Spinal cord (tissue), 10 donors: ENCODE data around the gene KAT14. TPM values are rescaled to one million over a fixed set of nuclear protein-coding genes. Genes with fewer than 3 reads are reported as not detected.
A peak's percentile ranks its signal among the peaks of the same experiment; 100 is the strongest.

Experiments used
- DNase-seq, 6 donors: peaks; one replicate each; pipeline versions ENCODE4 v3.0.0 to v3.0.0-alpha.2; 2013 to 2015; ENCODE audit warnings: low spot score in 6 of 6, low read depth in 4 of 6
- H3K27ac ChIP-seq: one replicate; pipeline ENCODE4 v1.5.1; 2013; ENCODE audit warnings: low read depth, low read length, control low read depth
- H3K27me3 ChIP-seq: one replicate; pipeline ENCODE4 v1.6.1; 2013; ENCODE audit warnings: low read length; ENCODE audit not compliant: control insufficient read depth, insufficient read depth
- H3K36me3 ChIP-seq: one replicate; pipeline ENCODE4 v1.6.1; 2013; ENCODE audit warnings: low read length; ENCODE audit not compliant: control insufficient read depth, insufficient read depth
- H3K4me1 ChIP-seq: one replicate; pipeline ENCODE4 v1.6.1; 2013; ENCODE audit warnings: low read length; ENCODE audit not compliant: control insufficient read depth, insufficient read depth
- H3K4me3 ChIP-seq: one replicate; pipeline ENCODE4 v1.5.1; 2013; ENCODE audit warnings: low read depth, low read length, control low read depth
- H3K9me3 ChIP-seq: one replicate; pipeline ENCODE4 v1.6.1; 2013; ENCODE audit warnings: low read length; ENCODE audit not compliant: control insufficient read depth, insufficient read depth
- WGBS: methylation state at CpG from one replicate; pipeline ENCODE4 v1.1.5; 2013; ENCODE audit warnings: missing lambda C conversion rate; ENCODE audit not compliant: insufficient coverage; 5-methylcytosine and 5-hydroxymethylcytosine counted together
- polyA plus RNA-seq, 2 donors: library from polyadenylated mRNA; unstranded; fragments of 120-200 nt; gene quantifications; one replicate each; pipeline ENCODE4 v1.2.1, GENCODE V29; 2013; ENCODE audit not compliant: insufficient read length in 2 of 2
- total RNA-seq, 2 donors: library from RNA; depleted of rRNA in 1 of 2; stranded (reverse); fragments of 120-200 nt in 1 of 2; fragments of >200 nt in 1 of 2; gene quantifications; one replicate each; pipeline versions ENCODE4 v1.2.3 to v1.2.4, GENCODE V29; 2013 to 2014
- donor health status: healthy.

KAT14 gene
- total and polyA plus RNA-seq, 4 donors, result 19.6 to 25.8 (median 22.9) TPM

DNA sequence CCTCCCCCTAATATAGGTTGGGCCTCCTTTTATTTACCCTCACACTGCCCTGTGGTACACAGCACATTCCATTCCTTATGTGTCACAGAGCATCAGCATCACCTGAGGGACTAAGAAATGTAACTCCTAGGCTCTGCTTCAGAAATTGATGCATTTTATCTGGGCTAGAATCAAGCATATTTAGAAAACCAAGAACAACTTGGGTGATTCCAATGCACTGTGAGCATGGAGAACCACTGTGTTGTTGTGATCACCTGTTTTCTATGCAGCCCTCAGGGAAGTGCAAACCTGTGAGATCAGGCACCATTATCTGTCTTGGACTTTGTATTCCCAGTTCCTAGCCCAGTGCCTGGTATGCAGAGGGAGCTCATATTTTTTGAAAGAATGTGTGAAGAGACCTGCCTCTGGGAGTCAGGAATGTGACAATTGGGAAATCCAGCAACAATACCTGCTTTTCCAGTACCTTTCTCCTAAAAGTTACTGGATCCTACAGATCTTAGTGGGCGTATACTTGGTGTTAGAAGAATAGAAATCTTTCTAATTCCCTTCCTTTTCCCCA is 7.0 kb downstream of the KAT14 start:
- no peaks in the 10 kb centered on the region for H3K9me3 ChIP-seq
- H3K27me3 ChIP-seq, result no peaks in the 10 kb centered on the region
- no peak overlapping the region for H3K27ac ChIP-seq
- no peak overlapping the region for H3K4me3 ChIP-seq
- H3K4me1 ChIP-seq, result no peaks in the 10 kb centered on the region
- whole genome bisulfite sequencing, result no CpG with 5 or more reads among the region's 1 CpG
- no peak for DNase-seq
- H3K36me3 ChIP-seq, result peaks cover 31% of the 10 kb centered on the region

- Histone ChIP-seq H3K27me3 (no peaks in the 10 kb centered on the region), H3K4me1 (no peaks in the 10 kb centered on the region), H3K4me3 (no peak overlapping the region), H3K27ac (no peak overlapping the region), H3K9me3 (no peaks in the 10 kb centered on the region), H3K36me3 (peaks cover 25% of the 10 kb centered on the region)
- WGBS, result 87% methylated on average over 8 of the region's 9 CpGs
- DNase-seq, result no peak
Observed at GRCh38 chr20:18154342-18154741, 16.7 kb downstream of the KAT14 start.

GRCh38 chr20:18156045-18156444 is 18.4 kb downstream of the KAT14 start:
- Histone ChIP-seq H3K36me3 (peaks cover 28% of the 10 kb centered on the region), H3K4me1 (no peaks in the 10 kb centered on the region), H3K27me3 (no peaks in the 10 kb centered on the region), H3K27ac (no peak overlapping the region), H3K9me3 (no peaks in the 10 kb centered on the region), H3K4me3 (no peak overlapping the region)
- no CpG with 5 or more reads among the region's 4 CpGs for WGBS
- no peak for DNase-seq

GRCh38 chr20:18164356-18164755 is 26.7 kb downstream of the KAT14 start:
- no CpG with 5 or more reads among the region's 2 CpGs for WGBS
- no peak for DNase-seq
- peaks cover 38% of the 10 kb centered on the region for H3K36me3 ChIP-seq
- H3K9me3 ChIP-seq, result no peaks in the 10 kb centered on the region
- no peak overlapping the region for H3K27ac ChIP-seq
- no peaks in the 10 kb centered on the region for H3K4me1 ChIP-seq
- no peaks in the 10 kb centered on the region for H3K27me3 ChIP-seq
- no peak overlapping the region for H3K4me3 ChIP-seq

GRCh38 chr20:18165553-18165952 is 27.9 kb downstream of the KAT14 start:
- WGBS, result 68% methylated on average over 3 of the region's 3 CpGs
- DNase-seq, result no peak
- H3K4me3 ChIP-seq, result no peak overlapping the region
- H3K27me3 ChIP-seq, result no peaks in the 10 kb centered on the region
- no peaks in the 10 kb centered on the region for H3K4me1 ChIP-seq
- H3K27ac ChIP-seq, result no peak overlapping the region
- peaks cover 34% of the 10 kb centered on the region for H3K36me3 ChIP-seq
- no peaks in the 10 kb centered on the region for H3K9me3 ChIP-seq

DNA sequence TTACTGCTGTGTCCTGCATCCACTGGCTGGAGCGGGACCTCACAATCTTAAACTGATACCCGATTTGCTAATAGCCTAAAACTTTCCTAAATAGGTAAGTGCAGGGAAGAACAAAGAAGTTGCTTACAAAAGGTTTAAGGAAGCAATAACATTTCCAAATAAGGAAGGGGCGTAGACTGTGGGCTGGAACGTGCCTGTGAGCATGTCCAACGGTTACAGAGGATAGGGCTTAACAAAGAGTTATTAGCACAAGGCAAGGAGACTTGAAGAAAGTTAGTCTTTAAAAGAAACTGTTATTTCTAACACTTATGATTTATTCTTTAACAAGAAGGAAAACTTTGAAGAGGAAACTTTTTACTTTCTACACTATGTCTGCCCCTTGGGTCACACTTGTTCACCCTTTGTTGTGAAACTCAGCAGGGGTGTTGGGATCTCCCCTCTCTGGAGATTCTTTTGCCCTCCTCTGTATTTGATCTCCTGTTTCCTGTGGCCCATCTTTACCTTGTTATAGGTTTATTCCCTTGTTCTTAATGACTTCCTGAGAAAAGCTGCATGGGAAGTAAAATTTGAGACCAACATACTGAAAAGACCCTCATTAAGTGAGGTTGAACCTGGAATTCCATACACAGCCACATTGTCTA is 28.7 kb downstream of the KAT14 start:
- Histone ChIP-seq H3K27me3 (no peaks in the 10 kb centered on the region), H3K27ac (no peak overlapping the region), H3K4me1 (no peaks in the 10 kb centered on the region), H3K9me3 (no peaks in the 10 kb centered on the region), H3K4me3 (no peak overlapping the region), H3K36me3 (peaks cover 27% of the 10 kb centered on the region)
- DNase-seq, result no peak
- 63% methylated on average over 3 of the region's 5 CpGs for WGBS

- Histone ChIP-seq H3K27ac (no peak overlapping the region), H3K4me1 (no peaks in the 10 kb centered on the region), H3K36me3 (peaks cover 23% of the 10 kb centered on the region), H3K27me3 (no peaks in the 10 kb centered on the region), H3K4me3 (no peak overlapping the region), H3K9me3 (no peaks in the 10 kb centered on the region)
- no CpG with 5 or more reads among the region's 1 CpG for WGBS
- peak in 1 of 6 donors; percentile 1 for DNase-seq
Observed at GRCh38 chr20:18166950-18167349, 29.3 kb downstream of the KAT14 start.

GRCh38 chr20:18172379-18172778 is 34.7 kb downstream of the KAT14 start:
- 92% methylated on average over 2 of the region's 2 CpGs for WGBS

GRCh38 chr20:18174906-18175683 is 37.4 kb downstream of the KAT14 start:
- DNase-seq, result no peak
- Histone ChIP-seq H3K4me1 (no peaks in the 10 kb centered on the region), H3K36me3 (peaks cover 17% of the 10 kb centered on the region), H3K27me3 (no peaks in the 10 kb centered on the region), H3K4me3 (no peak overlapping the region), H3K9me3 (no peaks in the 10 kb centered on the region), H3K27ac (no peak overlapping the region)
- WGBS, result 99% methylated on average over 7 of the region's 14 CpGs

More at GRCh38 chr20:18172379-18172778, 34.7 kb downstream of the KAT14 start:
- H3K27me3 ChIP-seq, result no peaks in the 10 kb centered on the region
- no peak overlapping the region for H3K27ac ChIP-seq
- DNase-seq, result no peak
- no peak overlapping the region for H3K4me3 ChIP-seq
- H3K9me3 ChIP-seq, result no peaks in the 10 kb centered on the region
- peaks cover 15% of the 10 kb centered on the region for H3K36me3 ChIP-seq
- H3K4me1 ChIP-seq, result no peaks in the 10 kb centered on the region
